Trophoblast cell (in vitro differentiated cells and primary cell): ENCODE data around the gene EYS.
A peak's percentile ranks its signal among the peaks of the same experiment; 100 is the strongest.
"Not testable (repeated sequence)": the region's sequence is repeated elsewhere in the genome, so short reads cannot be mapped to it uniquely, and the experiment has no call there.

Experiments
- DNase-seq, 2 donors: peaks; one replicate each; pipeline ENCODE4 v3.0.0-alpha.2; 2016
- H2AFZ ChIP-seq: 2 replicates; pipeline ENCODE4 v1.6.1; 2013; ENCODE audit warnings: low read length, moderate library complexity, mild to moderate bottlenecking; ENCODE audit not compliant: insufficient read depth, poor library complexity
- H2AK5ac ChIP-seq: 2 replicates; pipeline ENCODE4 v1.6.1; 2013; ENCODE audit warnings: mild to moderate bottlenecking, low read length
- H2BK120ac ChIP-seq: 2 replicates; pipeline ENCODE4 v1.6.1; 2013; ENCODE audit warnings: low read length, mild to moderate bottlenecking, moderate library complexity; ENCODE audit not compliant: insufficient read depth, poor library complexity
- H2BK12ac ChIP-seq: 2 replicates; pipeline ENCODE4 v1.6.1; 2013; ENCODE audit warnings: mild to moderate bottlenecking, low read length, moderate library complexity
- H2BK5ac ChIP-seq: 2 replicates; pipeline ENCODE4 v1.6.1; 2013; ENCODE audit warnings: low read length, low read depth, moderate library complexity, mild to moderate bottlenecking; ENCODE audit not compliant: poor library complexity
- H3K14ac ChIP-seq: 2 replicates; pipeline ENCODE4 v1.6.1; 2013; ENCODE audit warnings: mild to moderate bottlenecking, low read length
- H3K18ac ChIP-seq: 2 replicates; pipeline ENCODE4 v1.6.1; 2013; ENCODE audit warnings: mild to moderate bottlenecking, low read length
- H3K23ac ChIP-seq: 2 replicates; pipeline ENCODE4 v1.6.1; 2013; ENCODE audit warnings: low read length
- H3K27ac ChIP-seq: 2 replicates; pipeline ENCODE4 v1.5.1; 2013; ENCODE audit warnings: low read depth, mild to moderate bottlenecking, inconsistent platforms, low read length, moderate library complexity
- H3K27me3 ChIP-seq: 2 replicates; pipeline ENCODE4 v1.6.1; 2013; ENCODE audit warnings: inconsistent platforms, mild to moderate bottlenecking, low read length, moderate library complexity; ENCODE audit not compliant: insufficient read depth
- H3K36me3 ChIP-seq, 2 experiments: 1 replicate in 1 of 2; 2 replicates in 1 of 2; pipeline ENCODE4 v1.6.1; 2013; ENCODE audit warnings: low read length in 2 of 2, mild to moderate bottlenecking in 2 of 2, moderate library complexity in 1 of 2; ENCODE audit not compliant: insufficient read depth in 2 of 2, control insufficient read depth in 1 of 2
- H3K4ac ChIP-seq: 2 replicates; pipeline ENCODE4 v1.6.1; 2013; ENCODE audit warnings: low read depth, mild to moderate bottlenecking, low read length, moderate library complexity
- H3K4me1 ChIP-seq, 2 experiments: 1 replicate in 1 of 2; 2 replicates in 1 of 2; pipeline ENCODE4 v1.6.1; 2013; ENCODE audit warnings: low read length in 2 of 2, mild to moderate bottlenecking in 2 of 2, moderate library complexity in 1 of 2; ENCODE audit not compliant: insufficient read depth in 2 of 2, control insufficient read depth in 1 of 2
- H3K4me2 ChIP-seq: 2 replicates; pipeline ENCODE4 v1.6.1; 2013; ENCODE audit warnings: inconsistent platforms, mild to moderate bottlenecking, low read length, moderate library complexity
- H3K4me3 ChIP-seq: 2 replicates; pipeline ENCODE4 v1.5.1; 2013; ENCODE audit warnings: mild to moderate bottlenecking, low read depth, low read length, inconsistent platforms
- H3K79me1 ChIP-seq: one replicate; pipeline ENCODE4 v1.6.1; 2013; ENCODE audit warnings: low read length
- H3K79me2 ChIP-seq: 2 replicates; pipeline ENCODE4 v1.6.1; 2013; ENCODE audit warnings: low read length, mild to moderate bottlenecking; ENCODE audit not compliant: control insufficient read depth, insufficient read depth, poor library complexity
- H3K9ac ChIP-seq: 2 replicates; pipeline ENCODE4 v1.6.1; 2013; ENCODE audit warnings: mild to moderate bottlenecking, low read length
- H3K9me3 ChIP-seq: 2 replicates; pipeline ENCODE4 v1.6.1; 2013; ENCODE audit warnings: low read depth, mild to moderate bottlenecking, control low read depth, inconsistent platforms, low read length; ENCODE audit not compliant: insufficient read depth
- H4K12ac ChIP-seq: 2 replicates; pipeline ENCODE4 v1.6.1; 2013; ENCODE audit warnings: low read depth, mild to moderate bottlenecking, low read length, moderate library complexity
- H4K8ac ChIP-seq: 2 replicates; pipeline ENCODE4 v1.6.1; 2013; ENCODE audit warnings: low read depth, mild to moderate bottlenecking, low read length, moderate library complexity
- H4K91ac ChIP-seq: one replicate; pipeline ENCODE4 v1.6.1; 2013; ENCODE audit warnings: low read depth, mild to moderate bottlenecking, low read length, moderate library complexity
- WGBS: extraction: QIAGEN DNeasy Blood & Tissue Kit; methylation state at CpG from one replicate; pipeline ENCODE4 v1.1.7; 2013; ENCODE audit warnings: missing lambda C conversion rate; ENCODE audit not compliant: insufficient read length, insufficient coverage; ENCODE audit errors: extremely low coverage; 5-methylcytosine and 5-hydroxymethylcytosine counted together

EYS gene

DNA sequence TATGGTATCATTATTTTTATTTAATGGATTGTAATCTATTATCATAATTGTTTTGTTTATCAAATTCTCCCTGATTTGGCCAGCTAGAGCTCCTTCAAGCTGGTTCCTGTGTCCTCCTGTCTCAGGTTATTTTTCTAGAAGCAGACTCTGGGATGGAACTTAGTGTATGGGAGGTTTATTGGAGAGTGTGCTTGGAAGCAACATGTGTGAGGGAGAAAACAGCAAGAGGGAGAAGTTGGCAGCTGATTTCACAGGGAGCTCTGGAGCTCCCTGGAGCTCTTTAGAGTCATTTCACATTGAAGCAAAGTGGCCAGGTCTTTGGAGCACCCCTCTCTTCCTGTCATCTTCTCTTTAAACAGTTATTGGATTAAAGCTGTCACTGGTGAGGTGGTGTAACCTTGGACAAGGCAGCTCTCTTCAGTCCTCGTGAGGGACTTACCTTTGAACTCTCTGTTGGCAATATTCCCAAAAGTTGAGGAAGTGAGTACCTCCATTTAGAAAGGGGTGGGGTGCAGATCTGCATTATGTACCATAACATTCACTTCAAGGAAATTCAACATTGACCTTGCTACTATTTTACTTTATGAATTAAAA is 1967.8 kb downstream of the EYS start:
- H3K4me3 ChIP-seq: no peak overlapping the region
- H4K8ac ChIP-seq: no peak overlapping the region
- H2AFZ ChIP-seq: no peak overlapping the region
- no peak overlapping the region for H3K4me2 ChIP-seq
- H2AK5ac ChIP-seq: no peak overlapping the region
- H4K12ac ChIP-seq: no peak overlapping the region
- H3K27ac ChIP-seq: no peak overlapping the region
- no peak overlapping the region for H3K18ac ChIP-seq
- H3K27me3 ChIP-seq: no peaks in the 10 kb centered on the region
- WGBS: no CpG with 5 or more reads among the region's 1 CpG
- H2BK5ac ChIP-seq: no peak overlapping the region
- H3K14ac ChIP-seq: no peak overlapping the region
- H3K79me1 ChIP-seq: no peaks in the 10 kb centered on the region
- no peaks in the 10 kb centered on the region for H3K79me2 ChIP-seq
- no peak overlapping the region for H4K91ac ChIP-seq
- H2BK12ac ChIP-seq: no peak overlapping the region
- H2BK120ac ChIP-seq: no peak overlapping the region
- H3K4me1 ChIP-seq: peaks cover 0 to 3% of the 10 kb centered on the region in 2 experiments
- no peaks in the 10 kb centered on the region for H3K9me3 ChIP-seq
- no peak overlapping the region for H3K9ac ChIP-seq
- H3K36me3 ChIP-seq: no peaks in the 10 kb centered on the region
- H3K23ac ChIP-seq: no peak overlapping the region
- no peak for DNase-seq
- H3K4ac ChIP-seq: no peak overlapping the region

DNA sequence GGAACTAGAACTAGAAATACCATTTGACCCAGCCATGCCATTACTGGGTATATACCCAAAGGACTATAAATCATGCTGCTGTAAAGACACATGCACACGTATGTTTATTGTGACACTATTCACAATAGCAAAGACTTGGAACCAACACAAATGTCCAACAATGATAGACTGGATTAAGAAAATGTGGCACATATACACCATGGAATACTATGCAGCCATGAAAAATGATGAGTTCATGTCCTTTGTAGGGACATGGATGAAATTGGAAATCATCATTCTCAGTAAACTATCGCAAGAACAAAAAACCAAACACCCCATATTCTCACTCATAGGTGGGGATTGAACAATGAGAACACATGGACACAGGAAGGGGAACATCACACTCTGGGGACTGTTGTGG is 1968.8 kb downstream of the EYS start:
- not testable (repeated sequence) for H3K4me2 ChIP-seq, H3K27me3 ChIP-seq, H2AK5ac ChIP-seq, H3K4me1 ChIP-seq, H3K4ac ChIP-seq, H3K9me3 ChIP-seq, H2BK12ac ChIP-seq, H4K8ac ChIP-seq, H3K79me2 ChIP-seq, H3K36me3 ChIP-seq, H4K91ac ChIP-seq, H2BK120ac ChIP-seq, H3K18ac ChIP-seq, H3K79me1 ChIP-seq, H3K27ac ChIP-seq, H4K12ac ChIP-seq, H2BK5ac ChIP-seq, H2AFZ ChIP-seq, H3K4me3 ChIP-seq, H3K14ac ChIP-seq, DNase-seq, H3K9ac ChIP-seq, H3K23ac ChIP-seq
- whole genome bisulfite sequencing: no CpG with 5 or more reads among the region's 2 CpGs

DNA sequence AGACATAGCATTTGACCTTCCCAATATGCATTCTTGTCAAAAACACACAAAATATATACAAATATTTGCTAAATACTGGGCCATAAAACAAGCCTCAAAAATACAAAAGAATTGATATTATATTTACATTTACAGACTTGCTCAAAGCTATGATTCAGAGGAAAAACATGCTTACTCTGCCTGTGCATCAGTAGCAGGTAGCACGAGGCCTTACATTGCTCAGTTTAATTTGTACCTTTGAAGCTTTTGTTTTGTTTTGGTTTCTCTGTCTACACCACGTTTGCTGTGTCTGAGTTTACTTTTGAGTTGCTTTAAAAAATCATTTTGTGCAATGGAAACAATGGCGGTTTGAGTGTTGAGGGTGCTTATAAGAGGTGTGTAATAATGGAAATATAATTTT is 1972.1 kb downstream of the EYS start:
- Histone ChIP-seq H2BK120ac (no peak overlapping the region), H3K4me2 (no peak overlapping the region), H4K8ac (no peak overlapping the region), H3K23ac (no peak overlapping the region), H3K14ac (no peak overlapping the region), H3K27ac (no peak overlapping the region), H3K4me3 (no peak overlapping the region), H2BK5ac (no peak overlapping the region), H3K4ac (no peak overlapping the region), H3K79me1 (no peaks in the 10 kb centered on the region), H3K79me2 (no peaks in the 10 kb centered on the region), H4K91ac (no peak overlapping the region), H3K27me3 (no peaks in the 10 kb centered on the region), H3K9ac (no peak overlapping the region), H3K18ac (no peak overlapping the region), H2AK5ac (no peak overlapping the region), H3K36me3 (no peaks in the 10 kb centered on the region), H2BK12ac (no peak overlapping the region), H4K12ac (no peak overlapping the region), H3K9me3 (no peaks in the 10 kb centered on the region), H2AFZ (no peak overlapping the region), H3K4me1 (no peaks in the 10 kb centered on the region)
- WGBS: no CpG with 5 or more reads among the region's 3 CpGs
- peak in 1 of 2 donors; percentile 6 for DNase-seq

DNA sequence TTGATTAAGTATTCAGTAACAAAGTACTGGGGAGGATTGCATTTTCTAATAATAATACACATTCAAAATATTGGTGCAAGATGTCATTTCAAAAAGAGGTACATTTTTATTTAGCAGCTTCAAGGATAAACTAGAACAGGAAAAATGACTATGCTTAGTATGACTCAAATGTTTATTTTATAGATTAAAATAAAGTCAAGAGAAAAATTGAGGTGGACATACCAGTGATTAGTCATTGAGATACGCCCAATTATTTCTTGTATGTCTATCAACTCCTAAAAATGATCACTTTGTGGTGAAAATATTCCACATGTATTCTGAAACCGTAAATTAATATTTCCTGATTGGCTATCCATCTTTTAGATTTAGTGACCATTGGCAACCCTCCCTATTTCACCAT is 1974.7 kb downstream of the EYS start:
- Histone ChIP-seq H3K4ac (no peak overlapping the region), H4K8ac (no peak overlapping the region), H3K36me3 (no peaks in the 10 kb centered on the region), H3K23ac (no peak overlapping the region), H3K9ac (no peak overlapping the region), H3K4me2 (no peak overlapping the region), H2AFZ (no peak overlapping the region), H2BK5ac (no peak overlapping the region), H4K91ac (no peak overlapping the region), H3K27ac (no peak overlapping the region), H2BK12ac (no peak overlapping the region), H3K18ac (no peak overlapping the region), H3K9me3 (no peaks in the 10 kb centered on the region), H3K14ac (no peak overlapping the region), H2BK120ac (no peak overlapping the region), H4K12ac (no peak overlapping the region), H3K79me1 (no peaks in the 10 kb centered on the region), H3K79me2 (no peaks in the 10 kb centered on the region), H3K27me3 (no peaks in the 10 kb centered on the region), H3K4me3 (no peak overlapping the region), H3K4me1 (no peaks in the 10 kb centered on the region), H2AK5ac (no peak overlapping the region)
- no CpG with 5 or more reads among the region's 2 CpGs for WGBS
- DNase-seq: no peak
